Measurements from ENCODE around the gene MED1. TPM values are rescaled to one million over a fixed set of nuclear protein-coding genes. Genes with fewer than 3 reads are reported as not detected.
A peak's percentile ranks its signal among the peaks of the same experiment; 100 is the strongest.

MED1 gene
- total and polyA plus RNA-seq, 4 donors, result 4.4 to 19.3 (median 9.1) TPM

DNA sequence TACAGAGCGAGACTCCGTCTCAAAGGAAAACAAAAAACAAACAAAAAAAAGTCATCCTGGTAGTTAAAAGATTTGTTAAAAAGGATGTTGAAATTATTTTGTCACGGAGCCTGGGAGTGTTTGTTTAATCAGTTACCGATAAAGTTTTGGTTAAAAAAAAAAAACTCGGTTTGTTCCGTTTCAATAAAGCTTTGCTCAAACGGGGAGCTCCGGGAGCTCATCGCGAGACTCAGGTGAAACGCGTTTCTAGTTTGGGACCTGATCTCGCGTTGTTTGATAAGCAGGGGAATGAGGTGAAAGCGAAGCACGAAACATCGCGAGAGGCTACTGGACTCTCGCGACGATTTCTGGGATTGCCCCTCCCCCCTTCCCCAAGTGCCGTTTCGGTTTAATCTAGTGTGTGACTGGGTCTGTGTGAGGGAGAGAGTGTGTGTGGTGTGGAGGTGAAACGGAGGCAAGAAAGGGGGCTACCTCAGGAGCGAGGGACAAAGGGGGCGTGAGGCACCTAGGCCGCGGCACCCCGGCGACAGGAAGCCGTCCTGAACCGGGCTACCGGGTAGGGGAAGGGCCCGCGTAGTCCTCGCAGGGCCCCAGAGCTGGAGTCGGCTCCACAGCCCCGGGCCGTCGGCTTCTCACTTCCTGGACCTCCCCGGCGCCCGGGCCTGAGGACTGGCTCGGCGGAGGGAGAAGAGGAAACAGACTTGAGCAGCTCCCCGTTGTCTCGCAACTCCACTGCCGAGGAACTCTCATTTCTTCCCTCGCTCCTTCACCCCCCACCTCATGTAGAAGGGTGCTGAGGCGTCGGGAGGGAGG lies 10.3 kb upstream of the MED1 start, which contains the start of gene CDK12:
Gene CDK12 (plus strand): TSS at position 374 of the 813 bp plus-strand sequence. CDS start 586 bp downstream, outside the sequence.
- Histone ChIP-seq H3K9me3 (ENCODE audit: control insufficient read depth in 4 of 4, low read length in 3 of 4) (no peaks in the 10 kb centered on the region), H3K4me3 (ENCODE audit: low read depth in 1 of 3, low read length in 3 of 3) (peak within 1 kb of the TSS; percentile 67 to 96 (median 69)), H3K27me3 (ENCODE audit: control insufficient read depth in 4 of 4, insufficient read depth in 4 of 4, low read length in 3 of 4) (no peaks in the 10 kb centered on the region), H3K27ac (ENCODE audit: low read depth in 1 of 2, low read length in 2 of 2) (peak within 1 kb of the TSS; percentile 88 to 96), H3K4me1 (ENCODE audit: control insufficient read depth in 4 of 4, insufficient read depth in 4 of 4, low read length in 3 of 4) (peaks cover 6 to 32% (median 22%) of the 10 kb centered on the region in 4 donors), H3K36me3 (ENCODE audit: control insufficient read depth in 4 of 4, insufficient read depth in 3 of 4, low read depth in 1 of 4, low read length in 3 of 4) (no peaks in the 10 kb centered on the region), H3K9ac (ENCODE audit: low read depth in 1 of 2, low read length in 2 of 2) (peak within 1 kb of the TSS; percentile 85 to 86)
- DNase-seq (ENCODE audit: low spot score), result peak; percentile 95
- WGBS, result under 1% methylated on average over 51 of the region's 51 CpGs
- TF ChIP-seq GABPA (IDR thresholded peaks at IDR 0.05 in 1 of 2, conservative IDR thresholded peaks at IDR 0.05 in 1 of 2) (peak; percentile 46 to 72), FOXA2 (IDR thresholded peaks at IDR 0.05) (peak; percentile 31), HNF4G (IDR thresholded peaks at IDR 0.05) (no peak), TAF1 (conservative IDR thresholded peaks at IDR 0.05) (peak; percentile 86), EGR1 (IDR thresholded peaks at IDR 0.05; ENCODE audit: low read depth in 2 of 2) (peak in 1 of 2 donors; percentile 73), NR2F2 (IDR thresholded peaks at IDR 0.05) (peak; percentile 73), RXRA (IDR thresholded peaks at IDR 0.05) (peak; percentile 62 to 67), RAD21 (IDR thresholded peaks at IDR 0.05) (peak; percentile 29), FOXA1 (IDR thresholded peaks at IDR 0.05) (peak; percentile 71), YY1 (IDR thresholded peaks at IDR 0.05) (peak; percentile 87), JUND (IDR thresholded peaks at IDR 0.05) (peak in 1 of 2 donors; percentile 65), SP1 (IDR thresholded peaks at IDR 0.05) (peak; percentile 85), HNF4A (conservative IDR thresholded peaks at IDR 0.05) (peak; percentile 50 to 65)
- TF ChIP-seq, protein P1, sequence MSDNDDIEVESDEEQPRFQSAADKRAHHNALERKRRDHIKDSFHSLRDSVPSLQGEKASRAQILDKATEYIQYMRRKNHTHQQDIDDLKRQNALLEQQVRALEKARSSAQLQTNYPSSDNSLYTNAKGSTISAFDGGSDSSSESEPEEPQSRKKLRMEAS (IDR thresholded peaks at IDR 0.05), result peak; percentile 49
- TF ChIP-seq, protein P2, sequence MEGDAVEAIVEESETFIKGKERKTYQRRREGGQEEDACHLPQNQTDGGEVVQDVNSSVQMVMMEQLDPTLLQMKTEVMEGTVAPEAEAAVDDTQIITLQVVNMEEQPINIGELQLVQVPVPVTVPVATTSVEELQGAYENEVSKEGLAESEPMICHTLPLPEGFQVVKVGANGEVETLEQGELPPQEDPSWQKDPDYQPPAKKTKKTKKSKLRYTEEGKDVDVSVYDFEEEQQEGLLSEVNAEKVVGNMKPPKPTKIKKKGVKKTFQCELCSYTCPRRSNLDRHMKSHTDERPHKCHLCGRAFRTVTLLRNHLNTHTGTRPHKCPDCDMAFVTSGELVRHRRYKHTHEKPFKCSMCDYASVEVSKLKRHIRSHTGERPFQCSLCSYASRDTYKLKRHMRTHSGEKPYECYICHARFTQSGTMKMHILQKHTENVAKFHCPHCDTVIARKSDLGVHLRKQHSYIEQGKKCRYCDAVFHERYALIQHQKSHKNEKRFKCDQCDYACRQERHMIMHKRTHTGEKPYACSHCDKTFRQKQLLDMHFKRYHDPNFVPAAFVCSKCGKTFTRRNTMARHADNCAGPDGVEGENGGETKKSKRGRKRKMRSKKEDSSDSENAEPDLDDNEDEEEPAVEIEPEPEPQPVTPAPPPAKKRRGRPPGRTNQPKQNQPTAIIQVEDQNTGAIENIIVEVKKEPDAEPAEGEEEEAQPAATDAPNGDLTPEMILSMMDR (IDR thresholded peaks at IDR 0.05; ENCODE audit: low read depth, low read length, missing input control), result no peak
- TF ChIP-seq, protein P3, sequence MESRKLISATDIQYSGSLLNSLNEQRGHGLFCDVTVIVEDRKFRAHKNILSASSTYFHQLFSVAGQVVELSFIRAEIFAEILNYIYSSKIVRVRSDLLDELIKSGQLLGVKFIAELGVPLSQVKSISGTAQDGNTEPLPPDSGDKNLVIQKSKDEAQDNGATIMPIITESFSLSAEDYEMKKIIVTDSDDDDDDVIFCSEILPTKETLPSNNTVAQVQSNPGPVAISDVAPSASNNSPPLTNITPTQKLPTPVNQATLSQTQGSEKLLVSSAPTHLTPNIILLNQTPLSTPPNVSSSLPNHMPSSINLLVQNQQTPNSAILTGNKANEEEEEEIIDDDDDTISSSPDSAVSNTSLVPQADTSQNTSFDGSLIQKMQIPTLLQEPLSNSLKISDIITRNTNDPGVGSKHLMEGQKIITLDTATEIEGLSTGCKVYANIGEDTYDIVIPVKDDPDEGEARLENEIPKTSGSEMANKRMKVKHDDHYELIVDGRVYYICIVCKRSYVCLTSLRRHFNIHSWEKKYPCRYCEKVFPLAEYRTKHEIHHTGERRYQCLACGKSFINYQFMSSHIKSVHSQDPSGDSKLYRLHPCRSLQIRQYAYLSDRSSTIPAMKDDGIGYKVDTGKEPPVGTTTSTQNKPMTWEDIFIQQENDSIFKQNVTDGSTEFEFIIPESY (IDR thresholded peaks at IDR 0.05), result peak; percentile 100
- TF ChIP-seq, protein P4, sequence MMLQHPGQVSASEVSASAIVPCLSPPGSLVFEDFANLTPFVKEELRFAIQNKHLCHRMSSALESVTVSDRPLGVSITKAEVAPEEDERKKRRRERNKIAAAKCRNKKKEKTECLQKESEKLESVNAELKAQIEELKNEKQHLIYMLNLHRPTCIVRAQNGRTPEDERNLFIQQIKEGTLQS (IDR thresholded peaks at IDR 0.05), result peak; percentile 50
- TF ChIP-seq, protein P5, sequence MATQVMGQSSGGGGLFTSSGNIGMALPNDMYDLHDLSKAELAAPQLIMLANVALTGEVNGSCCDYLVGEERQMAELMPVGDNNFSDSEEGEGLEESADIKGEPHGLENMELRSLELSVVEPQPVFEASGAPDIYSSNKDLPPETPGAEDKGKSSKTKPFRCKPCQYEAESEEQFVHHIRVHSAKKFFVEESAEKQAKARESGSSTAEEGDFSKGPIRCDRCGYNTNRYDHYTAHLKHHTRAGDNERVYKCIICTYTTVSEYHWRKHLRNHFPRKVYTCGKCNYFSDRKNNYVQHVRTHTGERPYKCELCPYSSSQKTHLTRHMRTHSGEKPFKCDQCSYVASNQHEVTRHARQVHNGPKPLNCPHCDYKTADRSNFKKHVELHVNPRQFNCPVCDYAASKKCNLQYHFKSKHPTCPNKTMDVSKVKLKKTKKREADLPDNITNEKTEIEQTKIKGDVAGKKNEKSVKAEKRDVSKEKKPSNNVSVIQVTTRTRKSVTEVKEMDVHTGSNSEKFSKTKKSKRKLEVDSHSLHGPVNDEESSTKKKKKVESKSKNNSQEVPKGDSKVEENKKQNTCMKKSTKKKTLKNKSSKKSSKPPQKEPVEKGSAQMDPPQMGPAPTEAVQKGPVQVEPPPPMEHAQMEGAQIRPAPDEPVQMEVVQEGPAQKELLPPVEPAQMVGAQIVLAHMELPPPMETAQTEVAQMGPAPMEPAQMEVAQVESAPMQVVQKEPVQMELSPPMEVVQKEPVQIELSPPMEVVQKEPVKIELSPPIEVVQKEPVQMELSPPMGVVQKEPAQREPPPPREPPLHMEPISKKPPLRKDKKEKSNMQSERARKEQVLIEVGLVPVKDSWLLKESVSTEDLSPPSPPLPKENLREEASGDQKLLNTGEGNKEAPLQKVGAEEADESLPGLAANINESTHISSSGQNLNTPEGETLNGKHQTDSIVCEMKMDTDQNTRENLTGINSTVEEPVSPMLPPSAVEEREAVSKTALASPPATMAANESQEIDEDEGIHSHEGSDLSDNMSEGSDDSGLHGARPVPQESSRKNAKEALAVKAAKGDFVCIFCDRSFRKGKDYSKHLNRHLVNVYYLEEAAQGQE (IDR thresholded peaks at IDR 0.05), result peak; percentile 65

Measured in liver (tissue), 9 donors.